GM12892 (cell line): ENCODE measurements around the gene PPP6R2.

Source experiments
- POLR2A ChIP-seq: IDR thresholded peaks from 2 replicates; pipeline ENCODE4 v1.6.1; 2011; ENCODE audit warnings: low read depth, low read length, control low read depth
- TAF1 ChIP-seq: IDR thresholded peaks from 2 replicates; pipeline ENCODE4 v1.6.1; 2011; ENCODE audit warnings: low read depth, mild to moderate bottlenecking, control low read depth, low read length, borderline replicate concordance

DNA sequence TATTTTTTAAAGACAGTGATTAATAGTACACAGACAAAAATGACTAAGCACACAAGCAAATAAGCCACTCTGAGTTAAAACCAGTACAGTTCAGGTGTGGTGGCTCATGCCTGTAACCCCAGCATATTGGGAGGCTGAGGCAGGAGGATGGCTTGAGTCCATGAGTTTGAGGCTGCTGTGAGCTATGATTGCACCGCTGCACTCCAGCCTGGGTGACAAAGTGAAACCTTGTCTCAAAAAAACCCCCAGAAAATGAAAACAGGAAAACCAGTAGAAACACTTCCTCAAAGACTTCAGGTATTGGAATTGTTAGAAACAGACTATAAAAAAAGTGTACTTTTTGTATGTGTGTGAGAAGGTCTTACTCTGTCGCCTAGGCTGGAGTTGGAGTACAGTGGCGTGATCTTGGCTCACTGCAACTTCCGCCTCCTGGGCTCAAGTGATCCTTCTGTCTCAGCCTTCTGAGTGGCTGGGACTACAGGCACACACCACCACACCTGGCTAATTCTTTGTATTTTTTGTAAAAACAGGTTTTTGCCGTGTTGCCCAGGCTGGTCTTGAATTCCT lies 33.0 kb downstream of the PPP6R2 start:
- TF ChIP-seq TAF1 (no peak), POLR2A (no peak)
